Measurements from ENCODE around the gene SFT2D3. TPM values are rescaled to one million over a fixed set of nuclear protein-coding genes. Genes with fewer than 3 reads are reported as not detected.

SFT2D3 gene
- total RNA-seq, 2 donors from 2014 or later: 5.5 to 10.1 TPM

- peaks cover 10% of the 10 kb centered on the region for H3K9me3 Mint-ChIP-seq
- Histone ChIP-seq H3K4me1 (ENCODE audit: control insufficient read depth, insufficient read depth, low read length) (no peaks in the 10 kb centered on the region), H3K4me3 (ENCODE audit: low read length) (no peak overlapping the region), H3K36me3 (ENCODE audit: control insufficient read depth, insufficient read depth, low read length) (no peaks in the 10 kb centered on the region), H3K9me3 (ENCODE audit: control insufficient read depth, low read length) (peaks cover 10% of the 10 kb centered on the region), H3K9ac (ENCODE audit: extremely low read depth, low read length, poor library complexity, severe bottlenecking) (no peak overlapping the region), H3K27me3 (ENCODE audit: control insufficient read depth, insufficient read depth, low read length, poor library complexity, severe bottlenecking) (peaks cover 1% of the 10 kb centered on the region), H3K27ac (ENCODE audit: low read depth, low read length) (no peak overlapping the region)
- peak; percentile 29 for DNase-seq
- H3K27ac Mint-ChIP-seq: peak overlapping the region; percentile 8
- WGBS, 2 experiments (ENCODE audit: insufficient coverage in 1 of 2, insufficient read length in 1 of 2): 86 to 100% methylated on average over 5 to 15 of the region's 15 CpGs
- H3K4me1 Mint-ChIP-seq: peaks cover 2% of the 10 kb centered on the region
- H3K4me3 Mint-ChIP-seq: no peak overlapping the region
- TF ChIP-seq CTCF (conservative IDR thresholded peaks at IDR 0.05): no peak
- peaks cover 3% of the 10 kb centered on the region for H3K27me3 Mint-ChIP-seq (ENCODE audit: insufficient read depth)
- H3K36me3 Mint-ChIP-seq (ENCODE audit: low read depth): no peaks in the 10 kb centered on the region
These were observed 17.5 kb upstream of the SFT2D3 start for GRCh38 chr2:127683757-127684156.

GRCh38 chr2:127685410-127686080 lies 15.8 kb upstream of the SFT2D3 start:
- peaks cover 2% of the 10 kb centered on the region for H3K4me1 Mint-ChIP-seq
- no peak for TF ChIP-seq CTCF (conservative IDR thresholded peaks at IDR 0.05)
- no peak overlapping the region for H3K4me3 Mint-ChIP-seq
- peaks cover 26% of the 10 kb centered on the region for H3K9me3 Mint-ChIP-seq
- H3K36me3 Mint-ChIP-seq (ENCODE audit: low read depth): no peaks in the 10 kb centered on the region
- 79 to 91% methylated on average over 7 to 8 of the region's 8 CpGs for WGBS, 2 experiments (ENCODE audit: insufficient coverage in 1 of 2, insufficient read length in 1 of 2)
- H3K9ac ChIP-seq (ENCODE audit: extremely low read depth, low read length, poor library complexity, severe bottlenecking): no peak overlapping the region
- no peaks in the 10 kb centered on the region for H3K36me3 ChIP-seq (ENCODE audit: control insufficient read depth, insufficient read depth, low read length)
- H3K27me3 ChIP-seq (ENCODE audit: control insufficient read depth, insufficient read depth, low read length, poor library complexity, severe bottlenecking): no peaks in the 10 kb centered on the region
- peaks cover 1% of the 10 kb centered on the region for H3K27me3 Mint-ChIP-seq (ENCODE audit: insufficient read depth)
- no peak overlapping the region for H3K4me3 ChIP-seq (ENCODE audit: low read length)
- H3K9me3 ChIP-seq (ENCODE audit: control insufficient read depth, low read length): peaks cover 25% of the 10 kb centered on the region
- no peak for DNase-seq
- no peak overlapping the region for H3K27ac Mint-ChIP-seq
- H3K27ac ChIP-seq (ENCODE audit: low read depth, low read length): no peak overlapping the region
- no peaks in the 10 kb centered on the region for H3K4me1 ChIP-seq (ENCODE audit: control insufficient read depth, insufficient read depth, low read length)

GRCh38 chr2:127688405-127688804 lies 12.9 kb upstream of the SFT2D3 start:
- H3K4me1 ChIP-seq (ENCODE audit: control insufficient read depth, insufficient read depth, low read length): no peaks in the 10 kb centered on the region
- no peak overlapping the region for H3K4me3 ChIP-seq (ENCODE audit: low read length)
- peaks cover 47% of the 10 kb centered on the region for H3K9me3 Mint-ChIP-seq
- WGBS, 2 experiments (ENCODE audit: insufficient coverage in 1 of 2, insufficient read length in 1 of 2): no CpG with 5 or more reads among the region's 1 CpG
- H3K9me3 ChIP-seq (ENCODE audit: control insufficient read depth, low read length): peaks cover 41% of the 10 kb centered on the region
- no peak overlapping the region for H3K27ac ChIP-seq (ENCODE audit: low read depth, low read length)
- no peak overlapping the region for H3K9ac ChIP-seq (ENCODE audit: extremely low read depth, low read length, poor library complexity, severe bottlenecking)
- peaks cover 5% of the 10 kb centered on the region for H3K36me3 Mint-ChIP-seq (ENCODE audit: low read depth)
- no peak for DNase-seq
- no peaks in the 10 kb centered on the region for H3K27me3 ChIP-seq (ENCODE audit: control insufficient read depth, insufficient read depth, low read length, poor library complexity, severe bottlenecking)
- H3K27ac Mint-ChIP-seq: no peak overlapping the region
- TF ChIP-seq CTCF (conservative IDR thresholded peaks at IDR 0.05): no peak
- no peak overlapping the region for H3K4me3 Mint-ChIP-seq
- no peaks in the 10 kb centered on the region for H3K36me3 ChIP-seq (ENCODE audit: control insufficient read depth, insufficient read depth, low read length)
- H3K27me3 Mint-ChIP-seq (ENCODE audit: insufficient read depth): peaks cover 2% of the 10 kb centered on the region
- H3K4me1 Mint-ChIP-seq: peaks cover 2% of the 10 kb centered on the region

Data from endodermal cell (in vitro differentiated cells).